ENCODE measurements around the gene PLLP.

PLLP gene

DNA sequence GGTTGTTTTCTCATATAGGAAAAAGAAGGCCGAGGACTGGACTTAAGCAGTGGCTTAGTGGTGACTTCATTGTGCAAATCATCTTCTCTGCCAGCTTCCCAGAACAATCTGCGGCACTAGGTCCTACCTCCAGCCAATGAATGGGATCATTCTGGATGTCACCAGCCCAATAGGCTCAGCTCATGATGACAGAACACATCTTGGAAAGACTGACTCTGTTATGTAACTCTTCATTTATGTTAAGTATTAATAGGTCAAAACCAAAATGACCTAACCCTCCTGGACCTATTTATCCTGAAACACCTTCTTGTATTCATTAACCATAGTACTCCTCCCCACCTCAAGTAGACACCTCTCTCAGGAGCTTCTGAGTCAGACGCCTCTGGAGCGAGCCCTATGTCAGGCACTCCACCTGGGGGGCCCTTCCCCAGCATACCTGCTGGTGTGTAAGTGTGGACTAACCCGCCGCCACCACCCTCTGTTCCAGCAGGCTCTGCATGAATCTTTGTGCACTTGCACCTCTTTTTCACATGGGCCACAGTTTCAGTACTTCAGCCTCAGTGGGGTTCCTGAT lies 32.2 kb downstream of the PLLP start:
- no peak for DNase-seq

DNA sequence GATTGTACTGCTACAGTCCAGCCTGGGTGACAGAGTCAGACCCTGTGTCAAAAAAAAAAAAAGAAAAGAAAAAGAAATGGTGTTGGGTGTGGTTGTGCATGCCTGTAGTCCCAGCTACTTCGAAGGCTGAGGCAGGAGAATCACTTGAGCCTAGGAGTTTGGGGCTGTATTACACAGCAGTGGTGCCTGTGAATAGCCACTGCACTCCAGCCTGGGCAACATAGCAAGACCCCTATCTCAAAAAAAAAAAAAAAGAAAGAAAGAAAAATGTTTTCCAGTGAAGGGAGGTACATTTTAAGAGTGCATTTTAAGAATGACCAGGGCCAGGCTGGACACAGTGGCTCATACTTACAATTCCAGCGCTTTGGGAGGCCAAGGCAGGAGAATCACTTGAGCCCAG lies 33.1 kb downstream of the PLLP start:
- DNase-seq, result no peak

DNA sequence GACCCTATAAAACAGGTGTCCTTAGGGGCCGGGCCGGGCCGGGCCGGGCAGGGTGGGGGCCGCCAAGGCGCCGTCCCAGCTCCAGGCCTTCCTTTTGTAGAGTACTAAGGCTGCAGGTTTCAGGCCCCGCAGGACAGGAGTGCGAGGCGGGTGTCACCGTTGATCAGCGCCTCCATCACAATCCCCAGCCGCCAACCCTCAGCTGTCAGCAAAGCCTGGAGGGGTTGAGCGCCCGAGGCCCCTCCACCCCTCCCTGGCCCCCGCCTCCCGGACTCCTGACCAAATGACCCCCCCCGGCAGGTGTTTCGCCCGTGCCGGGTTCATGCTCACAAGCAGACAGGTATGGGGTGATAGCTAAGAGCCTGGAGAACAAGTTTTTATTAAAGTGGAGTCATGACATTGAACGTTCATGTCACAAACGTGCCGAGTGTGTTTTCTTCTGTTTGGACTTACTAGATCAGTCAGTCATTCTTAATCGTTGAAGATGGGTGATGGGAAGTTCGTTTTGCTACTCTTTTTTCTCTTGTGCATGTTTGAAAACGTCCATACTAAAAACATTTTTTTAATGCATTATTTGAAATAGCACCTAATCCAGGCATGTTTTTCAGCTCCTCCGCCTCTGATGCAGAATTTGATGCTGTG lies 38.9 kb downstream of the PLLP start:
- no peak for DNase-seq

DNA sequence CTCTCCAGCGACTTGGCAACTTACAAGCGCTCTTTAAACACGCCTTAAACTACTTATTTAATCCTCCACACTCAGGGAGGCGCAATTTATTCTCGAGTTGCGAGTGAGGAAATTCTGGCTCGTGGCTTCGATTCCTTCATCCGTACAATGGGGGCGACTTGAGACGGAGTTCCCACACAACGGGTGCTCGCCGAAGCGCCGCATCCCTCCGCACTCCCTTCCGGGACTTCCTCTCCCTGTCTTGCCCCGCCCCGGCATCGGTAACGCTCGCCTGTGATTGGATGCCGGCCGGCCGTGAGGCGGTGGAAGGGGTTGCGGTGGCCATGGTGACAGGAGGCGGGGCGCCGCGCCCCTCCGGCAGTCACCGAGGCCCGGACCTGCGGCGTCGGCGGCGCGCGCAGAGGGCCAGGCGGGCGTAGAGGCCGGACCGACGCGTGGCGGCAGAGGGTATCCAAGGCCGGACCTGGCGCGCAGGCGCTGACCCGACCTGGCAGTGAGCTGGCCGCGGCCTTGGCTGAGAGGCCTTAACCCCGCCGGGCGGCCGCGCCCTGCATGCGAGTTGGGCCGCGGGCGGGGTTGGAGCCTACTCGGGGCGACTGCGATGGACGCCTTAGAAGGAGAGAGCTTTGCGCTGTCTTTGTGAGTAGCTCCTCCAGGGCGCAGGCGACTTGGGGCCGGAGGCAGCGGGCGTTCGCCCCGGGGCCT lies 39.6 kb downstream of the PLLP start, which contains the start of gene ARL2BP:
Gene ARL2BP, plus strand, starts transcription at position 493 of the 705 bp plus-strand sequence. Its CDS starts 109 bp downstream, at position 602.
- peak; percentile 84 for DNase-seq

DNA sequence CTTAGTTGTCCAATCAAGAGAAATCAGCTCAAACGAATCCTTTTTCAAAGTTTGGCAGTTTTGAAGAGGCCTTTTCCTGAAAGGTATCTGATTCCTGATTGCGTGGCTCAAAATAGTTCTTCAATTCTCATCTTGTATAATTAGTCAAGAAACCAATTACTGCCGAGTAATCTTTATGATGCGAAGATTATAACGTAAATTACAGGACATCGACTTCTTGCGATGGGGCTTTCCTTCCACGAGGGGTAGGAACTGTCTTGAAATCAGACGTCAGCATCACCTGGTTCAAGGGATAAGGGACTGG lies 40.1 kb downstream of the PLLP start:
- DNase-seq, result no peak

DNA sequence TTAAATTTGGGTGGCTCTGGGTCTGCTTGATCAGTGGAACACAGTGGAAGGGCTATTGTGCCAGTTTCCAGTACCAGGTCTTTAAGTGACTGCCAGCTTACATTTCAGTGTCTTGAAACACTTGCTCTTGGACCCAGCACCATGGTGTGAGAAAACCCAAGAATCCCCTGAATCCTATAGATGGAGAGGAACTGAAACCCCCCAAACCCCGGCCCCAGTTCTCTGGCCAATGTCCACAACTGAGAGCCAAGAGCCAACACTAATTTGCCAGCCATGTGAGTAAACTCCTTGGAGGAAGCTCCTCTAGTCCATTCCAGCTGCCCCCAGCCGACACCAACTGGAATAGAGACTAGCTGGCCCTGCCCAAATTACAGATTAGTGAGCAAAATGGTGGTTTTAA lies 41.8 kb downstream of the PLLP start:
- no peak for DNase-seq

DNA sequence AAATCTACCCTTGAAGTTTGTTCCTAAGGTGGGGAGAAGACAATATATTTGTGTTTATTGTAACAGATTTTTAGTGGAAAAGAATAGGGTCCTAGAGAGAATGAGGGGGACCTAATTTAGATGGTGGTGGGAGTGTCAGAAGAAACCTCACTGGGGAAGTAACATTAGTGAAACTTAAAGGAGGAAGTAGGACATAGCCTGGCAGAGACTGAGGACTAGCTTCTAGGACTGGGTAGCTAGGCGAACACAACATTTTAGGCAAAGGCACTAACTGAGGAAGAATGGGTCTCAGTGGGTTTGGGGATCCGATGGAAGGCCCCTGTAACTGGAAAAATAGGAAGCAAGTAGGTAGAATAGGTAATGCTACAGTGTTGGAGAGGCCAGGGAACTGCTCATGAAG lies 43.6 kb downstream of the PLLP start:
- no peak for DNase-seq

DNA sequence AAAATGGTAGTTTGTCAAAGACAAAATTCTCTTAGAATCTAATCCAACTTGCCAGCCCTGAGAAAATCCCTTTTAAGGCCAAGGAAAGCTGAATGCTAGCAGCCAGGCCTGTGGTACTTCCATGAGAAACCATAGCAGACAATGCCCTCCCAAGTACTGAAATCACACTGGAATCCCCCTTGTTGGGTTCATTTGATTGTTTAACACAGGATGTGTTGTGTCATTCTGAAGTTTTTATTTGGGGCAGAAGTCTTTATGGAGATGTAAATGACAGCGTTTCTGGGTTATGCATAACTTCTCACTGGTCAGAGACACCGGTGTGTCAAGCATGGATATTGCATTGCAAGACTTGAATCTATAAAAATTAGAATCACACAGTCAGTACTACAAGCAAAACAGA lies 45.4 kb downstream of the PLLP start:
- no peak for DNase-seq

DNA sequence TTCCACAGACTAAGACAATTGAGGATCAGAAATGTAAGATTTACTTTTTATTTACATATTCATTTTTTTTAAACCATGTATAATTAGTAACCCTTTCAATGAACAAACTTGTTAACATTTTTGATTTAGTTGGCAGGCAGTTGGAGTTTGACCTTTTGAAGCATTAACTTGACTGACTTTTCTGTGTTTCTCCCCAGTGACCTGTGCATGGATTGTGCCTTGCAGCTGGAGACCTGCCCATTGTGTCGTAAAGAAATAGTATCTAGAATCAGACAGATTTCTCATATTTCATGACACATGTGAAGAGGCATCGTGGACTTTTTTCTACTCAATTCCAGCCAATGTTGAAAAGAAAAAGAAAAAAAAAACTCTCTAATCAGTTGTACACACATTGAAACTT lies 45.8 kb downstream of the PLLP start:
- no peak for DNase-seq

DNA sequence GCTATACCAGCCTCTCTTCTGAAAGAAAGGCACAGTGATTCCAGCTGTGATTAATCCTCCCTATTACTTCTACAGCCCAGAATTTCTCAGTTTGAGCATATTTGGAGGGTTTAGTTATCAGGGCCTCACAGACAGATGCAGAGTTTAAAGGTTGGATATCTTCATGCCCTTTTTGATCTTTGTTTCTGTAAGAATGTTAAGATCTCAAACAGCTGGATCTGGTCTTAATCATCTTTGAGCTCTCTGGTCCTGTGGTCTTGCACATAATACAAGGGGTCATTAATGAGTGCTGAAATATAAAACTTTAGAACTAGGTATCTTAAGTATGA lies 48.5 kb downstream of the PLLP start:
- no peak for DNase-seq

DNA sequence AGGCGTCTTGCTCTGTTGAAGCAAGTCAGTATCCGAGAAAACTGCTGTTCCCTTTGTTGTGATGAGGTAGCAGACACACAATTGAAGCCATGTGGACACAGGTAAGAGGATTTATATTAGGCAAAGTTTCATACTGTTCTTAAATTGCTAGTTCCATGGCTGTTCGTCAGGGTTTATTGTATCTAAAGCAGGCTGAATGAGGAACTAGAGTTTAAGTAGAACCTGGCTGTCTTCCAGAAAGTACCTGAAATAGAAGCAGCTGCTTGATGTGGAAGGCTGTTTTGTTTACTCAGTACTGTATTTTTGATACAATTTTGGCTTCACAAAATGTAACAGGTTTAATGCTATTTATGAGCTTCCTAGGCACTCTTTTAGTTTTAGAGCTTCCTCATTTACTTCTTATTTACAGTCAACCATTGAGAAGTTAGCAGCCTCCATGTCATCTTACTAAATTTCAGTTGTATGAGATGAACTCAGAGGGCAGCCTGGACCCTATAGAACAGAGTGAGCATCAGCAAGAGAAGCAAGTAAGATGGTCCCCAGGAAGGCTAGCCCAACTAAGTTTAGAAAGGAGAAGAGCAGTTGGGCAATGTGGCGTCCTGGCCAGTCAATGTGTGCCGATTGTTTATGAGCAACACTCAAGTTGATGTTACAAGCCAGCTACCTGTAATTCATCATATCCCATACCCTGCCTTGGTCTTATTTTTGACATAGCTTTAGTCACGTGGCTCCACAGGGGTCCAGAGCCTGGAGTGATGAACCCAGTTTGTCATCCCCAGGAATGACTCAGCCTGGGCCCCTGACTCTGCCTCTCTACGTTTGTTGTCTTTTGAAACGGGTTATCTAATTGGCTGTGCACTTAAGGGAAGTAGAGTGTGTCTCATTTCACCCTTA lies 49.1 kb downstream of the PLLP start:
- peak; percentile 1 for DNase-seq

DNA sequence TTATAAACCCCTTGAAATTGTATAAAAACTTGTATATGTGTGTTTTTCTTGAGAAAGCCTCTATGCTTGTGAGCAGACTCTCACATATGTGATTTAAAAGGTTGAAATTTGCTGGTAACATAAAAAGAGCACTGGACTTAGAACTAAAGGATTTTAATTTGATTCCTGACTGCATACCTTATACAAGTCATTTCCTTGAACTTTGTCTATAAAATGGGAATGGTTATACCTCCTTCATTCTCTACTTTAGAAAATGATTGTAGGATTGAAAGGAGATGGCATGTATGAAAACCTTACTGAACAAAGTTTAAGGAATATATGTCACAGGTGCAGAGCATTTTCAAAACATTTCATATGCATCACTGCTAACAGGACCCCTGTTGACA lies 49.8 kb downstream of the PLLP start:
- DNase-seq, result no peak

DNA sequence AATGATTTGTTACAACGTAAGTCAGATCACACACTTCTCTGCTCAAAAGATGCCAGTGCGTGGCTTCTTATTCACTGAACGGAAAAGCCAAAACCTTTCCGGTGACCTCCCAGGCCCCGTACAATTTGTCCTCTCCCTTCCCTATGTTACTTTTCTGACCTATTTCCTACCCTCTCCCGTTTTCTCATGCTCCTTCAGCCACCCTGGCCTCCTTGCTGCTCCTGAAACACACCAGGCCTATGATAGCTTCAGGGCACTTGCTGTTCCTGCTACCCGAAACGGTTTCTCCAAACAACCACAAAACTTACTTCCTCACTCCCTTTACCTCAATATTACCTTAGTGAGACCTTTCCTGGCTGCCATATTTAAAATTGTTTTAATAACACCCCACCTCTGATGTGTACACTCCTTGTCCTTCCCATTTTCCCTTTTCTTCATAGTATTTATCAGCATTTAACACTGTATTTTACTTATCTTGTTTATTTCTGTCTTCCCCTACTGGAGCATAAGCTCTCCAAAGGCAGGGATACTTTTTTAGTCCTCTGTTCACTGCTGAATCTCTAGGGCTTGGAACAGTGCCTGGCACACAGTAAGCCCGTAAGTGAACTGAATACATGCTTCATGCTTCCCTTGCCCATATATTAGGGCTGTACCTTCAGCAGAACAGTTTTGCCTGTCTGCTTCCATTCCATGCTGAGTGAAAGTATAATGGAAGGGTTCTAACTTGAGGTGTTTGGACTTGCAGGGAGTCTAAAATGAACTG lies 50.3 kb downstream of the PLLP start:
- no peak for DNase-seq

DNA sequence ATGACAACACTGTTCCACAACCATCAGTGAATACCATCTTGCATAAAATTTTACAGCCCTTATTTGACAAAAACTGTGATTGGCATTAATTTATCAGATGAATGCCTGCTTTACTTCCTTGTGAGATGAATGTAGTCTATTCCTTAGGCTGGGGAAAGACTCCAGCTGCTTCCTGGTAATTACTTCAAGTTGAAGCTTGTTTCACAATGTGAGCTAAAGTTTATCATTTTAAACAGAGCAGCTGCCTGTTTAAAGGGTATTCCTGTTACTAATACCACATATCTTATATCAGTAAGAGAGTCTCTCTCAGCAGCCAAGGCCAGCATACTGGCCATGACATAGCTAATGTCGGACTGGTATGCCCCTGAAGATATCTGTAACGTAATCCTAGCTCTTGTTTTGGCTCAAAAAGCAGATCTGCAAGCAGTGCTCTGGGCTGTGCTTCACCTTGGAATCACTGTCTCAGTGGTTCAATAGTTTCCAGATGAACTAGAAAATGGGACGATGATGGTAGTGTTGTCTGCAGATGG lies 52.6 kb downstream of the PLLP start:
- no peak for DNase-seq

DNA sequence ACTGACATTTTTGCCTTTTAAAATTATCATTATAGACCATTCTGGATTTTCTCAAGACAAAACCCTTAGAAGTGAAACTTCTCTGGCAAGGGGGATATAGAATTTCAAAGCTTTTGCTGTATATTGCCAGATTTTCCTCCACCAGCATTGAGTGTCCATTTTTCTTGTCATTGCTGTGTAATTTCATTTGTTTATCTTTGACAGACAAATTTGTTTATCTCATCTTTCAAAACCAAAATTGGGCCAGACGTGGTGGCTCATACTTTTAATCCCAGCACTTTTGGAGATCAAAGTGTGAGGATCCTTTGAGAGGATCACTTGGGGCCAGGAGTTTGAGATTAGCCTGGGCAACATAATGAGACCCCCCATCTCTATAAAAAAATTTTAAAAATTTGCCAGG lies 55.4 kb downstream of the PLLP start:
- no peak for DNase-seq

DNA sequence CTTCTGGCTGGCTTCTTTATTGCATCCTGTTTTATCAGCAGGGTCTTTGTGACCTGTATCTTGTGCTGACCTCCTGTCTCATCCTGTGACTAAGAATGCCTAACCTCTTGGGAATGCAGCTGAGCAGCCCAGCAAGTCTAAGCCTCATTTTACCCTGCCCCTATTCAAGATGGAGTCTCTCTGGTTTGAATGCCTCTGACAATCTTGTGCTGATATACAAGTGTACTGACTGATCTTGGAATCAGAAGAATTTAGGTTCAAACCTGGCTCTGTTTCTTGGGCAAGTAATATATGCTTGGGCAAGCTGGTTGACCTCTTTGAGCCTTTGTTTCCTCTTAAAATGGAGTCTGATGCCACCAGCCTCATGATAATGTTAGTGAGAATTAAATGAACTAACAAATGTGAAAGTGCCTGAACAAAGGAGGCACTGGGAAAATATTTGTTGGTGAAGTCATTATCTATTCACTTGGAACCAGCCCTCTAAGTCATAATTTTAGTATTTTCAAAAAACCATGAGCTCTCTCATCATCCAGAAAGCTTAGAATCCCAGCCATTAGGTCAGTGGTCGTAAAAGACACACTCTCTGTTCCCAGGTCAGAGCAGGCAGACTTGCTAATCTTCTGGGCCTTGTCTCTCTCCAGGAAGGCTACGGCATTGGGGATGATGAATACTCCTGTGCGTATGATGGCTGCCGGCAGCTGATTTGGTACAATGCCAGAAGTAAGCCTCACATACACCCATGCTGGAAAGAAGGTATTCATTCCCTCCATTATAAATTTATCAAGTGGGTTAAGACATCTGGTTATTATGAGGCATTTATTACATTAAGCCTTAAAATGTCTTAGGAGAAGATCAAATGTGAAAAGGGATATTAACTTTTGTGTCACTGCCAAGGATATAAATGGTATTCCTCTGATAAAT lies 57.5 kb downstream of the PLLP start:
- DNase-seq, result no peak

DNA sequence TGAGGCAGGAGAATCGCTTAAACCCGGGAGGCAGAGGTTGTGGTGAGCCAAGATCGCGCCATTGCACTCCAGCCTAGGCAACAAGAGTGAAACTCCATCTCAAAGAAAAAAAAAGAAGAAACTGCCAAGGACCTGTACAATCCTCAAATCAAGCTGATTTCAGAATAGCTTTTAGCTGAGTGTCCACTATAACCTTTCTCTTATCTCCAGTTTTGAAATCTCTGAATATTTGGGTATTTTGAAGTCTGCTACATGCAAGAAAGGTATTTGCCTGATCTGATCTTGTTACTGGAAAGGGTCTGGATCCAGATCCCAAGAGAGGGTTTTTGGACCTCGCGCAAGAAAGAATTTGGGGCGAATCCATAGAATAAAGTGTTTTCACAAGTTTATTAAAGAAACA lies 58.5 kb downstream of the PLLP start:
- DNase-seq, result no peak

DNA sequence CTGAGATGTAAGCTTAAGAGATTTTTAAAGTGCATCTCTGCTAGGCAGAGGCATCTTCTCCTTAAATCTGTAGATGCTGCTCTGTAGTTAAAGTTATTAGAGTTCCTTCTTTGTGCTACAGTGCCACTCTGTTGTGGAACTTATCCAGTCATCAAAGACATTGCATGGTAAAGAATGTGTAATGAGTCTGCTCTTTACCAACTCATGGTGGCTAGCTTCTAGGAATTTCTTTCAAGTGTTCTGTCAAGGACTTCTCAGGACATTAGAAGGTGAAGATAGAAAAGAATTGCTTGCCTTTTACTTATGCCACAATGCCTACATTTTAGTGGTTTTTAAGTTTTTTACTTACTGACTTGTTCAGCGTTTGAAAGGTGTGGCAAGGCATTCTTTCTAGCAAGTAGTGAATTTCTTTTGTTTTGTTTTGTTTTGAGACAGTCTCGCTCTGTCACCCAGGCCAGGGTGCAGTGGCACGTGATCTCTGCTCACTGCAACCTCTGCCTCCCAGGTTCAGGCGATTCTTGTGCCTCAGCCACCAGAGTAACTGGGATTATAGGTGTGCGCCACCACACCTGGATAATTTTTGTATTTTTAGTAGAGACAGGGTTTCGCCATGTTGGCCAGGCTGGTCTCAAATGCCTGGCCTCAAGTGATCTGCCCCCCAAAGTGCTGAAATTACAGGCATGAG lies 59.7 kb downstream of the PLLP start:
- no peak for DNase-seq

DNA sequence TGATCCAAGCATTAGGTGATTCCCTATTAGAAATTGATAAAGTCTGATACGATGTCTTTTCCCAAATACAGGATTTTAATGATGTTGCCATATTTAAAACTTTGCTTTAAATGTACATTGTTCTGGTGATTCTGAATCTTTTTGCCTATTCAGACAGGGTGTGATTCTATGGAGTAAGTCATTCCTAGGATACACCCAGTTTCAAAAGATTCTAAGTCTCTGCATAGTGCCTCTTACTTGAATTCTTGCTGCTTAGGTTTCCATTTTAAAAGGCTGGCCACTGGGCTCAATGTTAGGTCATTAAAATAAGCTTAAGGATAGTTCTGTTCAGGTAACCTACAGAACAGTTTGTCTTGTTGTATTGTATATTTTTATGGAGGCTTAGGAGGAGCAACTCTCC lies 61.4 kb downstream of the PLLP start:
- no peak for DNase-seq

DNA sequence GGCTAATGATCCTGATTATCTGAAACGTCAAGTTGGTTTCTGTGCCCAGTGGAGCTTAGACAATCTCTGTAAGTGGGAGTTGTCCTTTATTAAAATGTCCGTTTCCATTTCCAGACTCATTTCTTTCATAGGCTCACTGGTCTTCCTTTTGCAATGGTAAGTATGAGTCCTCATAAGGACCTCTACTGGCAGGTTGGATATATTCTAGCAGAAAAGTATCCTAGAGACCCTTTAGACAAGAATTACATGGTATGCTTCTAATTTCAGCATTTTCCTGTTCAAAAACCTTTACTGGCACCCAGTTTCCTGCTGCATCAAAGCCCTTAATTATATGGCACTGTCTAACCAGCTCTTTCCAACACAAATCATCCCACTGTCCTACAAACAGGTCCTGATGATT lies 67.5 kb downstream of the PLLP start:
- DNase-seq, result no peak

DNA sequence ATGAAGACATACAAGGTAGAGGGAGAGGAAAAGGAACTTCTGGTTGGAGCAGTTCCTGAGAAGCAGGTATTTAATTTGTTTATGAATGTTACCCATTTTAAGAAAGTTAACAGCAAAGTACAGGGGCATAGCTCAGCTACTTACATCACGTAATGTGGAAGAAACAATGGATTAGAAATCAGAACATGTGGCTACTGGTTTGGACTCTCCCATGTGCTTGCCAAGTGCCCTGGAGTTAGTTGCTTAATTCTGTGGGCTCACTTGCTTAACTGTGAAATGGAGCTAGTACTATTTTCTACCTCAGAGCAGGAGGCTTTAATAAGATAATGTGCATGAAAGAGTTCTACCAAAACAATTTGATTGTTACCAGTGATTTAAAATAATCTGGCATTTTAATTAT lies 71.0 kb downstream of the PLLP start:
- no peak for DNase-seq
